ENCODE results near the gene CCDC85A. TPM values are rescaled to one million over a fixed set of nuclear protein-coding genes. Genes with fewer than 3 reads are reported as not detected.

CCDC85A gene
- total RNA-seq, 1 experiment from 2014 or later: 0.10 TPM

DNA sequence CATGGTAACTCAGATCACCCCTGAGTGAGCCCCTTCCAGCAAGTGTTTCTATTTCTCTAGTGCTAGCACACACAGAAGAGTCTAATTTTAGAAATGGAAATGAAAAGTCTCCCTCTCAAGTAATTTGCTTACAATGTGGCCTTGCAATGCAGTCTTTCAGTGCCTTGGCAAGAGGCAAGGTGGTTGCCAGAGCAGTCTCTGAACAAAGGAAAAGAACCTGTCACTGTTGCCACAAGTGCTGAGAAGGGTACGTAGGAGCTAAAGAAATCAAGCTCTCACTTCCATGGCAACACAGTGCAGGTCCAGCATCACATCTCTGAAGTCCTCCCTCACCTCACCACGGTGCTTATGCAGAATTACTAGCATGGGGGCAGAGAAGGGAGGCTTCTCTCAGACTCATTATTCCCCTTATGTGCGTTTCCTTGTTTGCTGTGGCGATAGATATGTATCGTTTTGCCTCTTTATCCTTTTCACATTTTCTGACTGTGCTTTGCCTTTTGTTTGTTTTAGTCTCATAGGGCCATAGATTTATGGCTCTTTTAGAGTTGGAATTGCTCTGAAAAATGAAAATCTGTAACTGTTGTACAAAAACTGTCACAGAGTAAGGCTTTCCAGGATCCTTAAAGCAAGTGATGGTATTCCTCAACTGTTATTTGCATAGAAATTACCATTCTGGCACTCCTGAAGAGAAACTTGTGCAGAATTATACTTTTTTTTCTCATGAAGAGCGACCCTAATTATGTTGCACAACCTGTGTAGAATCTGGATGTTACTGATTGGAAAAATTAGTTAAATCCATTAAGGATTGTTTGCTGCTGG is 164.8 kb downstream of the CCDC85A start:
- no TSS peak for BruUV-seq (replicated peaks)
- CTCF ChIA-PET: no interaction called here

DNA sequence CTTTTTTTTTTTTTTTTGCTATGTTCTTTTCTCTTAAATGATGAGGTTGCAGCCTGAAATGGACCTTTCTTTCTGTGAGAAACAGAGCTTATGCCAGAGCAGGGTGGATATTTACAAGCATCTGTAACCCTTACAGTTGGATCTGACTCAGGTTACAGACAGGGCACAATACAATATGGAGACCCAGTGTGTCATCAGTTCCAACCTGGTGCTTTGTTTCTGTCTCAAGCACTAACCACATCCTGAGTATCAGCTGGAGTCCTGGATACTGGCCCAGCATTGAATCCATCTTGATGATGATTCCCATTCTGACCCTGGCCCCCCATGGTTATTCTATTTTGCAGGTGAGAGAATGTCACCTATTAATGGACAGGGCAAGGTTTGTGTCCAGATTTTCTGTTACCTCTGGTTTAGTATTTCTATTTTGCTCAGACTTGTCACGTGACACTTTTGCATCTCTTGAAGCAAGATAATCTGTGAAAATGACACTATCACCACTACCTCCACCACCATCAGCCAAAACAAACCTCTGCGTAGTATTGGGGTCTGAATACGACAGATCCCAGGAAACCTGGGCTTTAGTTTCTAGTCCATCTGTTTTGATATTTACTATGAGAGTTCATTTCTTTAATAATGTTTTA is 174.0 kb downstream of the CCDC85A start:
- Histone ChIP-seq H3K36me3 (ENCODE audit: control insufficient read depth in 1 of 2, insufficient read depth in 2 of 2, low read length in 2 of 2) (no peaks in the 10 kb centered on the region), H3K4me3 (replicated peaks in 1 of 2; ENCODE audit: low read depth in 1 of 2, low read length in 2 of 2) (no peak overlapping the region), H3K27me3 (ENCODE audit: insufficient read depth, low read length) (no peaks in the 10 kb centered on the region), H3K4me2 (ENCODE audit: low read length) (no peak overlapping the region), H3K4me1 (ENCODE audit: control insufficient read depth in 1 of 2, insufficient read depth in 2 of 2, low read length in 2 of 2) (no peaks in the 10 kb centered on the region), H2AFZ (ENCODE audit: low read depth, low read length, poor library complexity, severe bottlenecking) (no peak overlapping the region), H3K9me3 (ENCODE audit: control insufficient read depth in 1 of 2, insufficient read depth in 1 of 2, low read depth in 1 of 2, low read length in 2 of 2) (no peaks in the 10 kb centered on the region), H3K9me2 (ENCODE audit: insufficient read depth) (no peaks in the 10 kb centered on the region), H3K9ac (ENCODE audit: low read length) (no peak overlapping the region), H3K27ac (ENCODE audit: low read depth, low read length) (no peak overlapping the region), H3K79me2 (ENCODE audit: insufficient read depth, low read length) (no peaks in the 10 kb centered on the region), H4K20me1 (ENCODE audit: insufficient read depth) (no peaks in the 10 kb centered on the region)
- CTCF ChIA-PET: no interaction called here
- intact Hi-C loops (cut with micrococcal nuclease): no loop called here
- no TSS peak for BruUV-seq (replicated peaks)
- RAD21 ChIA-PET (ENCODE audit: low non-redundant PET in 1 of 2, low total read pairs in 2 of 2, uncharacterized antibody in 2 of 2, unreplicated experiment in 2 of 2): no interaction called here
- ATAC-seq: no peak
- TF ChIP-seq POLR2AphosphoS5 (IDR thresholded peaks at IDR 0.05; ENCODE audit: low read depth, low read length): no peak
- TF ChIP-seq ZNF274 (IDR thresholded peaks at IDR 0.05; ENCODE audit: low read depth, low read length): no peak
- TF ChIP-seq EZH2phosphoT487 (IDR thresholded peaks at IDR 0.05; ENCODE audit: borderline replicate concordance): no peak
- no peak for TF ChIP-seq POLR2A (IDR thresholded peaks at IDR 0.05; ENCODE audit: borderline replicate concordance, extremely low read depth, insufficient read depth, insufficient read length)
- TF ChIP-seq SIN3A (IDR thresholded peaks at IDR 0.05; ENCODE audit: low read depth): no peak
- no peak for TF ChIP-seq SP1 (IDR thresholded peaks at IDR 0.05; ENCODE audit: low read depth)
- TF ChIP-seq, protein P1, sequence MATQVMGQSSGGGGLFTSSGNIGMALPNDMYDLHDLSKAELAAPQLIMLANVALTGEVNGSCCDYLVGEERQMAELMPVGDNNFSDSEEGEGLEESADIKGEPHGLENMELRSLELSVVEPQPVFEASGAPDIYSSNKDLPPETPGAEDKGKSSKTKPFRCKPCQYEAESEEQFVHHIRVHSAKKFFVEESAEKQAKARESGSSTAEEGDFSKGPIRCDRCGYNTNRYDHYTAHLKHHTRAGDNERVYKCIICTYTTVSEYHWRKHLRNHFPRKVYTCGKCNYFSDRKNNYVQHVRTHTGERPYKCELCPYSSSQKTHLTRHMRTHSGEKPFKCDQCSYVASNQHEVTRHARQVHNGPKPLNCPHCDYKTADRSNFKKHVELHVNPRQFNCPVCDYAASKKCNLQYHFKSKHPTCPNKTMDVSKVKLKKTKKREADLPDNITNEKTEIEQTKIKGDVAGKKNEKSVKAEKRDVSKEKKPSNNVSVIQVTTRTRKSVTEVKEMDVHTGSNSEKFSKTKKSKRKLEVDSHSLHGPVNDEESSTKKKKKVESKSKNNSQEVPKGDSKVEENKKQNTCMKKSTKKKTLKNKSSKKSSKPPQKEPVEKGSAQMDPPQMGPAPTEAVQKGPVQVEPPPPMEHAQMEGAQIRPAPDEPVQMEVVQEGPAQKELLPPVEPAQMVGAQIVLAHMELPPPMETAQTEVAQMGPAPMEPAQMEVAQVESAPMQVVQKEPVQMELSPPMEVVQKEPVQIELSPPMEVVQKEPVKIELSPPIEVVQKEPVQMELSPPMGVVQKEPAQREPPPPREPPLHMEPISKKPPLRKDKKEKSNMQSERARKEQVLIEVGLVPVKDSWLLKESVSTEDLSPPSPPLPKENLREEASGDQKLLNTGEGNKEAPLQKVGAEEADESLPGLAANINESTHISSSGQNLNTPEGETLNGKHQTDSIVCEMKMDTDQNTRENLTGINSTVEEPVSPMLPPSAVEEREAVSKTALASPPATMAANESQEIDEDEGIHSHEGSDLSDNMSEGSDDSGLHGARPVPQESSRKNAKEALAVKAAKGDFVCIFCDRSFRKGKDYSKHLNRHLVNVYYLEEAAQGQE (IDR thresholded peaks at IDR 0.05; ENCODE audit: low read depth): no peak
- TF ChIP-seq JUND (IDR thresholded peaks at IDR 0.05): no peak
- TF ChIP-seq, protein P2, sequence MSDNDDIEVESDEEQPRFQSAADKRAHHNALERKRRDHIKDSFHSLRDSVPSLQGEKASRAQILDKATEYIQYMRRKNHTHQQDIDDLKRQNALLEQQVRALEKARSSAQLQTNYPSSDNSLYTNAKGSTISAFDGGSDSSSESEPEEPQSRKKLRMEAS (IDR thresholded peaks at IDR 0.05): no peak
- no peak for TF ChIP-seq CEBPB (IDR thresholded peaks at IDR 0.05; ENCODE audit: low read depth)
- POLR2A ChIA-PET: no interaction called here
- DNase-seq (ENCODE audit: low read depth, low spot score): no peak

More for the DNA sequence above, 164.8 kb downstream of the CCDC85A start:
- Histone ChIP-seq H3K9me2 (ENCODE audit: insufficient read depth) (no peaks in the 10 kb centered on the region), H3K36me3 (ENCODE audit: control insufficient read depth in 1 of 2, insufficient read depth in 2 of 2, low read length in 2 of 2) (no peaks in the 10 kb centered on the region), H3K79me2 (ENCODE audit: insufficient read depth, low read length) (no peaks in the 10 kb centered on the region), H4K20me1 (ENCODE audit: insufficient read depth) (no peaks in the 10 kb centered on the region), H3K9ac (ENCODE audit: low read length) (no peak overlapping the region), H3K4me3 (replicated peaks in 1 of 2; ENCODE audit: low read depth in 1 of 2, low read length in 2 of 2) (no peak overlapping the region), H3K9me3 (ENCODE audit: control insufficient read depth in 1 of 2, insufficient read depth in 1 of 2, low read depth in 1 of 2, low read length in 2 of 2) (no peaks in the 10 kb centered on the region), H3K4me1 (ENCODE audit: control insufficient read depth in 1 of 2, insufficient read depth in 2 of 2, low read length in 2 of 2) (no peaks in the 10 kb centered on the region), H2AFZ (ENCODE audit: low read depth, low read length, poor library complexity, severe bottlenecking) (no peak overlapping the region), H3K4me2 (ENCODE audit: low read length) (no peak overlapping the region), H3K27ac (ENCODE audit: low read depth, low read length) (no peak overlapping the region), H3K27me3 (ENCODE audit: insufficient read depth, low read length) (no peaks in the 10 kb centered on the region)
- ChIA-PET POLR2A (no interaction called here), RAD21 (ENCODE audit: low non-redundant PET in 1 of 2, low total read pairs in 2 of 2, uncharacterized antibody in 2 of 2, unreplicated experiment in 2 of 2) (no interaction called here)
- TF ChIP-seq FOSL1 (IDR thresholded peaks at IDR 0.05; ENCODE audit: low read depth): no peak
- no peak for TF ChIP-seq CEBPB (IDR thresholded peaks at IDR 0.05; ENCODE audit: low read depth)
- no peak for TF ChIP-seq SIN3A (IDR thresholded peaks at IDR 0.05; ENCODE audit: low read depth)
- intact Hi-C loops (cut with micrococcal nuclease): no loop called here
- ATAC-seq: no peak
- no peak for DNase-seq (ENCODE audit: low read depth, low spot score)

Measured in HCT116 (cell line).